Germinal center (tissue), 1 donor: ENCODE measurements around the gene KCNG1.
A peak's percentile ranks its signal among the peaks of the same experiment; 100 is the strongest.
"Not testable (repeated sequence)": the region's sequence is repeated elsewhere in the genome, so short reads cannot be mapped to it uniquely, and the experiment has no call there.

Experiments used
- DNase-seq: peaks from one replicate; pipeline ENCODE4 v3.0.0; 2012; ENCODE audit warnings: mixed read lengths, low spot score

The KCNG1 gene

GRCh38 chr20:50982363-50982762 is 40.5 kb downstream of the KCNG1 start:
- DNase-seq: no peak

DNA sequence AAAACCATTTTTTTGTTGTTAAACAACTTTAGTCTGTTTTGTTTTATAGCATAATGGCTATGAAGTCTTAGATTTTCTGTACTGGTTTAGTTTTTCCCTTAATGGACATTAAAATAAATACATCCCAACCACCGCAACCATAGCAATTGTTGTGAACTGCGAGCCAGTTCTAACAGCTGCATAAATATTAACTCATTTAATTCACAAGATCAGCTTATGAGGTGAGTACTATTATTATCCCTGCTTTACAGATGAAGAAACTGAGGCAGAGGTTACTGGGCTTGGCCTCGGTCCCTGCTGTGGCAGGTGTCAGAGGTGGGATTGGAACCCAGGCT is 41.2 kb downstream of the KCNG1 start:
- DNase-seq: no peak

DNA sequence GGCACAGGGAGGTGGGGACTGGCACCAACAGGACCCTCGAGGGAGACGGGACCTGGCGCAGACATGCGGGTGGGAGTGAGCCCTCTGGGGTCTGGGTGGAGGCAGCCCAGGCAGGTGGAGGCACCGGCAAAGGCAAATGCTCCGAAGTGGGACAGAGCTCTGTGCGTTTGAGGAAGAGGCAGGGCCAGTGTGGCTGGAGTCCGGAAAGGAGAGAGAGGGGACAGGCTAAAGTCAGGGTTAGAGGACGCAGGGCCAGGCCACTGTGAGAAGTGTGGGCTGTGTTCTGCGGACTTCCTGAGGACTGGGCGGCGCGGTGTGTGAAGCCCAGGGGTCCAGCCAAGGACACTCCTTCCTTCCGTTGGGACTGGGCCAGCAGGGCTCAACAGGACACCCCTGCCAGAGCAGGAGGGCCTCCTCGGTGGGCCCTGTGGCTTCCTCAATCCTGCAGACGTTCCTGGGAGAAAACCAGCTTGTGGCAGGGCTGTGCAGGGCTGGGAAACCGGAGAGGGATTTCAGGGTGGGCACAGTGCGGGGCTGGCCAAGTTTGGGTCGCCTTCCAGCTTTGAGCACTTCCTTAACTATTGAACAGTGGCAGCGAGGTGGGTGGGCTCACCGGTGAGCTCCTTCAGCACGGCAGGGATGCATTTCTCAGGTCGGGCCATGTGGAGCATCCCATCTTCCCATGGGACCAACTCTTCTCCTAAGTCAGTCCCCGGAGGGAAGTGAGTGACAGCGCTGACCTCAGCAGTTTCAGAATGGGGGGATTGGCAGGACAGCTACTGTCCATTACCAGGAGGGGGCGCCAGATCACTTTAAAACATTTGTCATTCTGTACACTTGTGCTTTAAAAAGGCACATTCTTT is 41.8 kb downstream of the KCNG1 start:
- peak; percentile 73 for DNase-seq

DNA sequence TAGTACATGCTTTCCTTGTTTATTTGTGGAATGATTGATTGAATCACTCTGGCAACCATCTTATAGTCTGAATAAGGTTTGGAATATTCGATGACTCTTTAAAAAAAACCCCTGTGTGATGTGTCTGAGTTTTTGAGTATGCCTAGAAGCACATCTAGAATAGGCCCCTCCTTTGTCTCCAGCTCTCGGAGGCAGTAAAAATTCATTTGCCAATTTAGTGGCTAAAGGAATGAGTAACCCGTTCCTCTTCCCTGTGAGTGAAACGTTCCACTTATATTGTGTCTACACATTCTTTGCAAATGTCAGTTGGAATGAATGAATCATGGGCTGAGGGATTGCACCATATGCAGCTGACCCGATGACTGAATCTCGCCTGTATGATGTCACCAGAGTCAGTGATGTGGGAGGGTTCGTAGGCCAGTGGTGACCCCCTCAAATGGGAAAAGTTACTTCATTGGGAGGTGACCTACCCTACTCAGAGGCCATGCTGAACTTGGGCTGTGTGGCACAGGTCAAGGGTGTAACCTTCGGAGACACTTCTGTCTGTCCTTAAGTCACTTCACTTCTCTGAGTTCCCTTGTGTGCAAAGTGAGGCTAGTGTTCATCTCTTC is 42.7 kb downstream of the KCNG1 start:
- no peak for DNase-seq

DNA sequence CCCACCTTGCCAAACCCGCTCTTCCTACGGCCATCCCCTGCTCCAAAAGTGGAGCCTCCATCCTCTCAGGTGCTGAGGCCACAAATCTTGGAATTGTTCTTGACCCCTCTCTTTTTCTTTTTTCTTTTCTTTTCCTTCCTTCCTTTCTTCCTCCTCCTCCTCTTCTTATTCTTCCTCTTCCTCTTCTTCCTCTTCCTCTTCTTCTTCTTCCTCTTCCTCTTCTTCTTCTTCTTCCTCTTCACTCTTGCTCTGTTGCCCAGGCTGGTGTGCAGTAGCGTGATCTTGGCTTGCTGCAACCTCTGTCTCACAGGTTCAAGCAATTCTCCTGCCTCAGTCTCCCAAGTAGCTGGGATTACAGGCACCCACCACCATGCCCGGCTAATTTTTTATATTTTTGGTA is 44.4 kb downstream of the KCNG1 start:
- not testable (repeated sequence) for DNase-seq

- DNase-seq: no peak
These were observed 45.6 kb downstream of the KCNG1 start for GRCh38 chr20:50977066-50978021.

GRCh38 chr20:50975701-50976330 is 47.1 kb downstream of the KCNG1 start:
- DNase-seq: no peak

GRCh38 chr20:50969912-50970311 is 53.0 kb downstream of the KCNG1 start:
- DNase-seq: no peak

DNA sequence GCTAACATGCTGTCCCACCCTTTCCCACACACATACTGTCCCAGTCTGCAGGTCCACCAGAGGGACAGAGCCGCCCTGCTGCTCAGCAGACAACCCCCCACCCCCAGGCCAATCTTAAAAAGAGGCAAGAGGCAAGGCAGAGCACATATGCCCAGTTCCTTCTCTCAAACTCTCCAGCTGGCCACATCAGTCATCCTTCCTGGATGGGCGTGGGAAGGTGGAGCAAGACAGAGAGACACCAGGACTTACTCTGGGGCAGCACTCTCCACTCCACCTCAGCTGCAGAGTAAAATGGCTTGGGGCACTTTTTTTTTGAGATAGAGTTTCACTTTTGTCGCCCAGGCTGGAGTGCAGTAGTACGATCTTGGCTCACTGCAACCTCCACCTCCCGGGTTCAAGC is 53.5 kb downstream of the KCNG1 start:
- DNase-seq: no peak

- DNase-seq: no peak
These were observed 54.6 kb downstream of the KCNG1 start for GRCh38 chr20:50968289-50968688.

- DNase-seq: no peak
These were observed 55.3 kb downstream of the KCNG1 start for GRCh38 chr20:50967586-50967985.

GRCh38 chr20:50959543-50960126 is 63.3 kb downstream of the KCNG1 start:
- DNase-seq: no peak

GRCh38 chr20:50958615-50959542 is 64.0 kb downstream of the KCNG1 start, which contains the start of gene MOCS3:
Gene MOCS3 (plus strand): TSS chr20:50958818. CDS start chr20:50958843, 25 bp downstream.
- peak; percentile 77 for DNase-seq

- DNase-seq: peak; percentile 84
These were observed 64.9 kb downstream of the KCNG1 start, which contains the start of gene DPM1 for GRCh38 chr20:50957798-50958614. Gene DPM1 (minus strand): TSS chr20:50958532. CDS start chr20:50958523, 9 bp downstream.

GRCh38 chr20:50957276-50957675 is 65.6 kb downstream of the KCNG1 start:
- DNase-seq: no peak

- DNase-seq: no peak
These were observed 69.1 kb downstream of the KCNG1 start for GRCh38 chr20:50953821-50954220.
